Endothelial cell of umbilical vein (primary cell): ENCODE results near the gene ASAP2. TPM values are rescaled to one million over a fixed set of nuclear protein-coding genes. Genes with fewer than 3 reads are reported as not detected.

ENCODE experiments used
- BruUV-seq: library from RNA; stranded (reverse); fragments of 400-500 nt; replicated peaks from 2 replicates; lab custom pipeline; 2021; lab: Mats Ljungman, UMichigan
- CTCF ChIA-PET: fragments of 300-600, 350-600 bp; sonication (Branson Sonifier 250); formaldehyde crosslinking; loops from one replicate; lab custom pipeline; 2021; ENCODE audit warnings: antibody characterized with exemption, inconsistent platforms; lab: Charles Lee
- POLR2A ChIA-PET: fragments of 300-600, 350-600 bp; sonication (Branson Sonifier 250); formaldehyde crosslinking; loops from one replicate; lab custom pipeline; 2021; ENCODE audit warnings: antibody characterized with exemption, inconsistent platforms; lab: Charles Lee
- DNase-seq: peaks from one replicate; pipeline ENCODE4 v3.0.0-alpha.2; 2011; ENCODE audit warnings: low read depth, low spot score
- FAIRE-seq: peaks from 2 replicates; lab custom pipeline; 2011; peaks lifted over from hg19 to GRCh38; lab: Jason Lieb, UNC
- H2AFZ ChIP-seq: 2 replicates; pipeline ENCODE4 v1.6.0; 2012; ENCODE audit warnings: low read depth, low read length, control low read depth, inconsistent platforms
- H3K27ac ChIP-seq: 2 replicates; pipeline ENCODE4 v1.5.1; 2011; ENCODE audit warnings: low read depth, mild to moderate bottlenecking, control low read depth, low read length, moderate library complexity; ENCODE audit not compliant: insufficient read depth
- H3K27me3 ChIP-seq, 2 experiments: 2 replicates each; pipeline versions ENCODE4 v1.6.0 to v1.6.1; 2011; ENCODE audit warnings: low read length in 2 of 2, mixed read lengths in 1 of 2; ENCODE audit not compliant: control insufficient read depth in 2 of 2, insufficient read depth in 2 of 2
- H3K36me3 ChIP-seq, 2 experiments: 2 replicates in 1 of 2; 3 replicates in 1 of 2; pipeline ENCODE4 v1.5.1; 2011; ENCODE audit warnings: low read length in 2 of 2, mild to moderate bottlenecking in 1 of 2, moderate library complexity in 1 of 2; ENCODE audit not compliant: control insufficient read depth in 2 of 2, insufficient read depth in 2 of 2; ENCODE audit errors: extremely low read depth in 1 of 2
- H3K4me1 ChIP-seq: 3 replicates; pipeline ENCODE4 v1.5.1; 2011; ENCODE audit warnings: mild to moderate bottlenecking, low read length; ENCODE audit not compliant: control insufficient read depth, insufficient read depth; ENCODE audit errors: extremely low read depth
- H3K4me2 ChIP-seq: 2 replicates; pipeline ENCODE4 v1.6.1; 2011; ENCODE audit warnings: low read length, control low read depth, mixed read lengths; ENCODE audit not compliant: insufficient read depth
- H3K4me3 ChIP-seq, 3 experiments: fragments of 200-600 bp in 1 of 3; sonication (generic), shearing (Covaris generic) in 1 of 3; replicated peaks in 1 of 3; 2 replicates each; pipeline ENCODE4 v1.5.1; 2011 to 2016; ENCODE audit warnings: control low read depth in 3 of 3, low read length in 3 of 3, mild to moderate bottlenecking in 2 of 3, inconsistent platforms in 1 of 3, low read depth in 1 of 3, moderate library complexity in 1 of 3; ENCODE audit not compliant: insufficient read depth in 1 of 3
- H3K79me2 ChIP-seq: 2 replicates; pipeline ENCODE4 v1.6.0; 2012; ENCODE audit warnings: low read length, inconsistent platforms; ENCODE audit not compliant: control insufficient read depth, insufficient read depth
- H3K9ac ChIP-seq: replicated peaks from 2 replicates; pipeline ENCODE3; 2011; ENCODE audit warnings: low read length, control low read depth; ENCODE audit not compliant: insufficient read depth; ENCODE audit errors: extremely low read depth
- H3K9me1 ChIP-seq: replicated peaks from 3 replicates; pipeline ENCODE4 v1.6.0; 2011; ENCODE audit warnings: mild to moderate bottlenecking, low read length; ENCODE audit not compliant: control insufficient read depth, insufficient read depth; ENCODE audit errors: extremely low read depth
- H3K9me3 ChIP-seq: replicated peaks from 2 replicates; pipeline ENCODE4 v1.5.1; 2012; ENCODE audit warnings: low read length, inconsistent platforms; ENCODE audit not compliant: control insufficient read depth, insufficient read depth
- H4K20me1 ChIP-seq: replicated peaks from 2 replicates; pipeline ENCODE3; 2011; ENCODE audit warnings: mild to moderate bottlenecking, low read length; ENCODE audit not compliant: control insufficient read depth, insufficient read depth; ENCODE audit errors: extremely low read depth
- CTCF ChIP-seq, 2 donors: IDR thresholded peaks; 1 replicate in 1 of 2; 2 replicates in 1 of 2; pipeline ENCODE4 v1.5.1; 2011; ENCODE audit warnings: low read length in 2 of 2, mild to moderate bottlenecking in 2 of 2, moderate library complexity in 2 of 2, control low read depth in 1 of 2, inconsistent platforms in 1 of 2, low read depth in 1 of 2; ENCODE audit not compliant: insufficient read depth in 1 of 2; ENCODE audit errors: extremely low read depth in 1 of 2
- EZH2 ChIP-seq: IDR thresholded peaks from 2 replicates; pipeline ENCODE4 v1.6.1; 2012; ENCODE audit warnings: borderline replicate concordance, low read depth, mild to moderate bottlenecking, moderate library complexity, low read length, inconsistent platforms; ENCODE audit not compliant: severe bottlenecking
- FOS ChIP-seq: IDR thresholded peaks from 2 replicates; pipeline ENCODE4 v1.6.1; 2011; ENCODE audit warnings: mild to moderate bottlenecking, low read length, moderate library complexity, borderline replicate concordance; ENCODE audit not compliant: insufficient read depth
- GATA2 ChIP-seq: IDR thresholded peaks from 2 replicates; pipeline ENCODE4 v1.7.0; 2011; ENCODE audit warnings: low read depth, mild to moderate bottlenecking, moderate library complexity, mixed read lengths, low read length; ENCODE audit not compliant: insufficient read length, insufficient read depth
- JUN ChIP-seq: IDR thresholded peaks from 2 replicates; pipeline ENCODE4 v1.6.1; 2011; ENCODE audit warnings: borderline replicate concordance, low read depth; ENCODE audit not compliant: insufficient read length, insufficient read depth
- MAX ChIP-seq: IDR thresholded peaks from 2 replicates; pipeline ENCODE4 v1.6.1; 2011; ENCODE audit not compliant: insufficient read depth, insufficient read length
- MYC ChIP-seq: IDR thresholded peaks from one replicate; pipeline ENCODE4 v1.6.1; 2011; ENCODE audit warnings: mild to moderate bottlenecking, low read depth, low read length
- POLR2A ChIP-seq: IDR thresholded peaks from 2 replicates; pipeline ENCODE4 v1.6.1; 2012; ENCODE audit warnings: low read depth, mild to moderate bottlenecking, control low read depth, low read length
- POLR2AphosphoS5 ChIP-seq: IDR thresholded peaks from 2 replicates; pipeline ENCODE4 v1.6.1; 2012; ENCODE audit warnings: low read depth, mild to moderate bottlenecking, control low read depth, low read length, moderate library complexity; ENCODE audit not compliant: insufficient read depth
- dilution Hi-C: fragments of 300-500 bp; cut with MboI; formaldehyde crosslinking; loops from one replicate; pipeline ENCODE4 v1.15.0; 2019; ENCODE audit warnings: low sequenced_read_pairs; ENCODE audit not compliant: extremely low pct_ligation_motif_present
- intact Hi-C: fragments of 100-400 bp; cut with micrococcal nuclease; formaldehyde crosslinking; loops from one replicate; pipeline ENCODE4 v1.10.0; 2022
- polyA plus RNA-seq, 4 experiments: library from polyadenylated mRNA; depleted of rRNA in 3 of 4; stranded (reverse) in 3 of 4; unstranded in 1 of 4; fragments of >200 nt; gene quantifications; 2 replicates each; pipeline versions ENCODE4 v1.2.1 to v1.2.3, GENCODE V29; 2011 to 2012; ENCODE audit warnings: missing spikeins in 1 of 4
- total RNA-seq: library from RNA; stranded (reverse); gene quantifications from 2 replicates; pipeline ENCODE4 v1.2.3, GENCODE V29; 2021

The ASAP2 gene
- total and polyA plus RNA-seq, 2 donors (not counting 3 experiments of a cell fraction or from before 2014, with no cell fraction given), result 31.1 to 79.2 TPM

GRCh38 chr2:9222239-9222892, 15.8 kb downstream of the ASAP2 start:
- Histone ChIP-seq H2AFZ (no peak overlapping the region), H3K27me3 (no peaks in the 10 kb centered on the region), H3K9me1 (no peaks in the 10 kb centered on the region), H3K9ac (no peak overlapping the region), H3K4me2 (no peak overlapping the region), H3K4me1 (peaks cover 60% of the 10 kb centered on the region), H3K9me3 (no peaks in the 10 kb centered on the region), H3K4me3 (no peak overlapping the region), H3K27ac (no peak overlapping the region), H3K79me2 (peaks cover 99% of the 10 kb centered on the region), H3K36me3 (no peaks in the 10 kb centered on the region), H4K20me1 (no peaks in the 10 kb centered on the region)
- dilution Hi-C loops (no loop called here), intact Hi-C loops (no loop called here)
- FAIRE-seq, result no peak
- TF ChIP-seq JUN, result no peak
- no peak for TF ChIP-seq MAX
- TF ChIP-seq MYC, result no peak
- no peak for TF ChIP-seq FOS
- no peak for TF ChIP-seq CTCF (IDR thresholded peaks at IDR 0.05; ENCODE audit: extremely low read depth in 1 of 2, insufficient read depth in 1 of 2, low read depth in 1 of 2, low read length in 2 of 2)
- no peak for TF ChIP-seq GATA2
- no peak for TF ChIP-seq POLR2A
- TF ChIP-seq POLR2AphosphoS5, result no peak
- no peak for TF ChIP-seq EZH2
- no TSS peak for BruUV-seq
- ChIA-PET POLR2A (interaction anchor here (0.7 kb wide), 1 partner anchor 20 kb away, joined by 3 read pairs; no protein-coding TSS in a partner anchor), CTCF (interaction anchor here (0.6 to 5.6 kb wide), 3 partner anchors 12 to 111 kb away, joined by 3 to 38 read pairs (median 3); no protein-coding TSS in a partner anchor)
- no peak for DNase-seq
